Lower leg skin (tissue), 3 donors: Measurements from ENCODE around the gene CTTNBP2.

Source experiments
- POLR2A ChIP-seq, 2 donors: fragments of 450-650 bp; IDR thresholded peaks; one replicate each; pipeline ENCODE4 v1.6.1; 2016 to 2017; ENCODE audit warnings: antibody characterized with exemption in 2 of 2, mild to moderate bottlenecking in 1 of 2, moderate library complexity in 1 of 2
- TF ChIP-seq, protein P1 (sequence below), 3 donors: fragments of 450-650 bp; IDR thresholded peaks; one replicate each; pipeline ENCODE4 v1.5.1; 2016; ENCODE audit warnings: antibody characterized with exemption in 3 of 3, mild to moderate bottlenecking in 3 of 3, moderate library complexity in 2 of 3

DNA sequence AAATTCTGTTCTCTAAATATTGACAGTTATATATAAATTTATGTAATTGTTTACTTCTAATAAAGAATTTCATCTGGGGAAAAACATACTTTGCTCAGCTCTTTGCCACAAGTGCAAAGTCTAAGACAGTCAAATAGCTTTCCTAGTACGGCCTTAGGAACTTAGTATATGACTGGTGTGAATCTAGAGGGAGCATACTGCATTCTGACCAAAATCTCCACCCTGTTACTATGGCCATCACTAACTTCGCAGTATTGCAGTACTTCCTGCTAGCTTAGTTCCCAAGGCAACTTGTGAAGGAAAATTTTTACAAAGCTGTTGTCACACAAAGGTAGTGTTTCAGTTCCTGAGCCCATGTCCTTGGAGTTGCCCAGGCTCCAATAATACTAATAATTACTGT lies 211.9 kb downstream of the CTTNBP2 start:
- TF ChIP-seq, protein P1, sequence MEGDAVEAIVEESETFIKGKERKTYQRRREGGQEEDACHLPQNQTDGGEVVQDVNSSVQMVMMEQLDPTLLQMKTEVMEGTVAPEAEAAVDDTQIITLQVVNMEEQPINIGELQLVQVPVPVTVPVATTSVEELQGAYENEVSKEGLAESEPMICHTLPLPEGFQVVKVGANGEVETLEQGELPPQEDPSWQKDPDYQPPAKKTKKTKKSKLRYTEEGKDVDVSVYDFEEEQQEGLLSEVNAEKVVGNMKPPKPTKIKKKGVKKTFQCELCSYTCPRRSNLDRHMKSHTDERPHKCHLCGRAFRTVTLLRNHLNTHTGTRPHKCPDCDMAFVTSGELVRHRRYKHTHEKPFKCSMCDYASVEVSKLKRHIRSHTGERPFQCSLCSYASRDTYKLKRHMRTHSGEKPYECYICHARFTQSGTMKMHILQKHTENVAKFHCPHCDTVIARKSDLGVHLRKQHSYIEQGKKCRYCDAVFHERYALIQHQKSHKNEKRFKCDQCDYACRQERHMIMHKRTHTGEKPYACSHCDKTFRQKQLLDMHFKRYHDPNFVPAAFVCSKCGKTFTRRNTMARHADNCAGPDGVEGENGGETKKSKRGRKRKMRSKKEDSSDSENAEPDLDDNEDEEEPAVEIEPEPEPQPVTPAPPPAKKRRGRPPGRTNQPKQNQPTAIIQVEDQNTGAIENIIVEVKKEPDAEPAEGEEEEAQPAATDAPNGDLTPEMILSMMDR (IDR thresholded peaks at IDR 0.05) = no peak
- no peak for TF ChIP-seq POLR2A (IDR thresholded peaks at IDR 0.05)
